GM12891 (cell line): Measurements from ENCODE around the gene WSCD2.

Experiments
- DNase-seq: peaks from one replicate; pipeline ENCODE4 v3.0.0; 2011; ENCODE audit warnings: low spot score; ENCODE audit not compliant: insufficient read length
- FAIRE-seq: peaks from 2 replicates; lab custom pipeline; 2011; peaks lifted over from hg19 to GRCh38; lab: Jason Lieb, UNC
- PAX5 ChIP-seq: IDR thresholded peaks from 2 replicates; pipeline ENCODE4 v1.6.1; 2011; ENCODE audit warnings: low read length, moderate library complexity, mild to moderate bottlenecking; ENCODE audit not compliant: insufficient read depth, severe bottlenecking
- POLR2A ChIP-seq: IDR thresholded peaks from 2 replicates; pipeline ENCODE4 v1.6.1; 2011; ENCODE audit warnings: low read depth, low read length, control low read depth
- POLR2AphosphoS5 ChIP-seq: IDR thresholded peaks from 2 replicates; pipeline ENCODE4 v1.6.1; 2011; ENCODE audit warnings: low read depth, low read length, control low read depth
- POU2F2 ChIP-seq: IDR thresholded peaks from 2 replicates; pipeline ENCODE4 v1.6.1; 2011; ENCODE audit warnings: low read depth, mild to moderate bottlenecking, control low read depth, low read length, moderate library complexity
- SPI1 ChIP-seq: IDR thresholded peaks from 2 replicates; pipeline ENCODE4 v1.6.1; 2011; ENCODE audit warnings: low read depth, low read length, control low read depth
- TAF1 ChIP-seq: IDR thresholded peaks from 2 replicates; pipeline ENCODE4 v1.6.1; 2011; ENCODE audit warnings: low read depth, low read length, control low read depth

The WSCD2 gene

GRCh38 chr12:108097160-108097911 is 31.8 kb upstream of the WSCD2 start:
- DNase-seq, result no peak
- FAIRE-seq, result no peak
- TF ChIP-seq POLR2AphosphoS5 (no peak), POU2F2 (no peak), SPI1 (no peak), TAF1 (no peak), PAX5 (no peak), POLR2A (no peak)

DNA sequence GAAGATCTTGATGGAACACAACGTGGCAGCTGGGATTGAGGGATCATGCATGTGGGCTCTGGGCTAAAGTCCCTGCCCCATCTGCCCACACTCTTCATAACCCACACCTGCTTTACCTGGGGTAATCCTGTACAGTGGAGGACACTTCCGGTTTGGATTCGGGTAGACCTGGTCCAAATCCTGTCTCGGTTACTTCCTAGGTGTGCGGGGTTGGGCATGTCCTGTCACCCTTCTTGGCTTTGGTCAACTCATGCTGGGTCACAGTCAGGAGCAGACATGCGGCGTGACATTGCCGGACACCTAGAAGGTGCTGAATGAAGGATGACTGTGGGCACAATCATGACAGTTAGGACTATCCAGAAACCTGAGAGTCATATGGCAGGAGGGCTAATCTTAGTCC is 30.7 kb upstream of the WSCD2 start:
- DNase-seq (no peak), FAIRE-seq (no peak)
- TF ChIP-seq POLR2AphosphoS5, result no peak
- no peak for TF ChIP-seq PAX5
- TF ChIP-seq POLR2A, result no peak
- no peak for TF ChIP-seq SPI1
- TF ChIP-seq TAF1, result no peak
- TF ChIP-seq POU2F2, result no peak

DNA sequence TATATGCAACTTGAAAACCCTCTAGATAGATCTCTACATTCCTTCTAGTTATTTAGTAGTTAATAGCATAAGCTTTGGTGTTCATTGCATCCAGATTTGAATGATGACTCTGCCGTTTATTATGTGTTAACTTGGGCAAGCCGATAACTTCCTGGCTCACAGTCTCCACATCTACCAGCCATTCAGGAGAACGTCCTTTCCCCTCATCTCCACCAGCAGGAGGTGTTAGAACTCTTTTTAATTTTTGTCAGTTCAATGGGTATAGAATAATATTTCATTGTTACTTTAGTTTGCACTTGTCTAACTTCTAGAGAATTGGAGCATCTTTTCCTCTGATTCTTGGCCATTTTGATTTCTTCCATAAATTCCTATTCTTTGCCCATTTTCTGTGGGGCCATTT is 30.0 kb upstream of the WSCD2 start:
- FAIRE-seq (no peak), DNase-seq (no peak)
- TF ChIP-seq SPI1 (no peak), POLR2AphosphoS5 (no peak), TAF1 (no peak), POU2F2 (no peak), POLR2A (no peak), PAX5 (no peak)

GRCh38 chr12:108099778-108100489 is 29.2 kb upstream of the WSCD2 start:
- TF ChIP-seq POU2F2 (no peak), SPI1 (no peak), POLR2A (no peak), POLR2AphosphoS5 (no peak), TAF1 (no peak), PAX5 (no peak)
- FAIRE-seq (no peak), DNase-seq (no peak)

DNA sequence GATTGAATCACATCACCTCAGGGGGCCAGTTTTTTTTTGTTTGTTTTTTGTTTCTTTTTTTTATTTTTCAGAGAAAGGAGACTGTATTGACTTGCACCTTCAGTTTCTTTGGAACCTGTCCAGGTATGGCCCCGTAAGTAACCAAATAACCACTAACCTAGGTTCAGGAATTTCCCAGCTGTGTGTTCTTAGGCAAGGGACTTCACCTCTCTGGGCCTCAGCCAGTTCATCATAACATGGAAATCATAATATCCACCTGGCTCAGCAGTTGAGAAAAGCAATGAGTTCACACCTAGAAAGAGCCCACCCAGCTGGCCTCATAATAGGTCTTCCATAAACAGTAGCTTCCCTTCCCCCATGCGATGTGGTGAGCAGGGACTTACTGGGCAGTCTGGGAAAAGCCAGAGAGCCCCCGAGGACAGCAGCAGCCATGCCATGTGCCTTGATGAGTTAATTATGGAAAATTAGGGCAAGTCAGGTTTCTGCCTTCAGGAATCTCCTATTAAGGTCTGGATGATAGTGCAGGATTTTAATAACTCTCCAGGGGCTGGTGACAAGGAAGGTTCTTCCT is 27.4 kb upstream of the WSCD2 start:
- no peak for TF ChIP-seq SPI1
- TF ChIP-seq PAX5, result no peak
- no peak for FAIRE-seq
- DNase-seq, result no peak

DNA sequence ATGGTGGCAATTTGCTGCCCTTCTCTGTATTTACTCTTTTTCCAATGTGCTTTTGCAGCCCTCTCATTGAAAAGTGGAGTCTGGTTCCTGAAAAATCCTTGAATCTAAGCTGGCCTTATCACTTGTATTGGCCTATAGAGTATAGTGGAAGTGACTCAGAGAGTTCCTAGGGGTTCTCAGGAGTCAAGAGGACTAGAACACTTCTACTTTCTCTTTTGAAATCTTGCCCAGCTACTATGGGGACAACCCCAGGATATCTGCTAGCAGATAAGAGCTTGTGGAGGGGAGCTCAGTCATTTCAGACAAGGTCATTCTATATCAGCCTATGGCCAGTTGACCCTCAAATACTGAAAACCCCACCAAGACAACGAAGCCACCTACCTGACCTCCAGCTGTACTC is 26.7 kb upstream of the WSCD2 start:
- no peak for FAIRE-seq
- no peak for DNase-seq

GRCh38 chr12:108103087-108103486 is 26.0 kb upstream of the WSCD2 start:
- TF ChIP-seq SPI1, result no peak
- no peak for TF ChIP-seq POLR2AphosphoS5
- no peak for TF ChIP-seq POU2F2
- no peak for TF ChIP-seq TAF1
- TF ChIP-seq POLR2A, result no peak
- TF ChIP-seq PAX5, result no peak
- FAIRE-seq, result no peak

More for the DNA sequence above, 26.7 kb upstream of the WSCD2 start:
- TF ChIP-seq SPI1, result no peak
- no peak for TF ChIP-seq TAF1
- no peak for TF ChIP-seq POLR2A
- no peak for TF ChIP-seq PAX5
- no peak for TF ChIP-seq POU2F2
- no peak for TF ChIP-seq POLR2AphosphoS5

GRCh38 chr12:108103517-108103916 is 25.6 kb upstream of the WSCD2 start:
- FAIRE-seq, result no peak
- no peak for TF ChIP-seq POLR2AphosphoS5

More at GRCh38 chr12:108103087-108103486, 26.0 kb upstream of the WSCD2 start:
- DNase-seq, result no peak

GRCh38 chr12:108104657-108105056 is 24.4 kb upstream of the WSCD2 start:
- FAIRE-seq (no peak), DNase-seq (no peak)
- TF ChIP-seq POLR2AphosphoS5 (no peak), PAX5 (no peak)

More at GRCh38 chr12:108103517-108103916, 25.6 kb upstream of the WSCD2 start:
- DNase-seq, result no peak

DNA sequence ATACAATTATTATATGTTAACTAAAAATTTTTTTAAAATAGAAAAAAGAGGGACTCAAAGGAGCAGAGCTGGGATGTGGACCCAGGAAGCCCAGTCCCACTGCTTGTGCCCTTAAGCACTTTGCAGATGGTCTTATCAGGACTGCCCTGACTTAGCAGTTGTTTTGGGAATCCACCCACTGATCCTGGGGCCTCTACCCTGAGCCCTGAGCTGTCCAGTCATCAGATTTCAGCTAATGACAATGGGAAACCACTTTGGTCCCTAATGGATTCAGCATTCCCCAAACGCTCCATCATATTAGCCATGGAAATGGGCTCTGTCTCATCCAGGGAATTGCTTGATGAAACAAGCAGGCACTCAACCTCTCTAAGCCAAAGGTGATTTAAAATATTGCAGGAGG is 22.5 kb upstream of the WSCD2 start:
- FAIRE-seq (no peak), DNase-seq (no peak)
- no peak for TF ChIP-seq POLR2AphosphoS5
- no peak for TF ChIP-seq PAX5
- TF ChIP-seq SPI1, result no peak
- no peak for TF ChIP-seq POU2F2
- no peak for TF ChIP-seq POLR2A
- TF ChIP-seq TAF1, result no peak
